H1 (cell line): Measurements from ENCODE around the gene ARSI. TPM values are rescaled to one million over a fixed set of nuclear protein-coding genes. Genes with fewer than 3 reads are reported as not detected.

Experiments
- CTCF ChIA-PET: fragments of 300-600 bp; sonication (Branson Sonifier 250); formaldehyde crosslinking; loops from one replicate; lab custom pipeline; 2021; ENCODE audit not compliant: partially characterized antibody; lab: Charles Lee
- POLR2A ChIA-PET: fragments of 300-600 bp; sonication (Branson Sonifier 250); formaldehyde crosslinking; loops from one replicate; lab custom pipeline; 2021; ENCODE audit warnings: inconsistent platforms; ENCODE audit not compliant: partially characterized antibody; lab: Charles Lee
- DNase-seq, 2 experiments: peaks; one replicate each; pipeline versions ENCODE4 v3.0.0 to v3.0.0-alpha.2; 2010 to 2022; ENCODE audit warnings: low spot score in 2 of 2, low read depth in 1 of 2, mixed read lengths in 1 of 2
- FAIRE-seq: peaks from 2 replicates; lab custom pipeline; 2011; peaks lifted over from hg19 to GRCh38; lab: Jason Lieb, UNC
- H2AFZ ChIP-seq: 2 replicates; pipeline ENCODE4 v1.8.1; 2012; ENCODE audit warnings: low read length, inconsistent platforms
- H2AK5ac ChIP-seq: 2 replicates; pipeline ENCODE4 v1.6.1; 2013; ENCODE audit warnings: low read depth, low read length
- H2BK120ac ChIP-seq: replicated peaks from 2 replicates; pipeline ENCODE3; 2013; ENCODE audit warnings: low read depth, low read length, inconsistent platforms
- H2BK12ac ChIP-seq: 2 replicates; pipeline ENCODE4 v1.6.1; 2013; ENCODE audit warnings: low read depth, low read length
- H2BK15ac ChIP-seq: 2 replicates; pipeline ENCODE4 v1.6.1; 2013; ENCODE audit warnings: low read length
- H2BK20ac ChIP-seq: 2 replicates; pipeline ENCODE4 v1.6.1; 2013; ENCODE audit warnings: low read length
- H2BK5ac ChIP-seq: 2 replicates; pipeline ENCODE4 v1.6.1; 2013; ENCODE audit warnings: low read depth, low read length
- H3K14ac ChIP-seq: 2 replicates; pipeline ENCODE4 v1.6.1; 2013; ENCODE audit warnings: inconsistent platforms; ENCODE audit not compliant: insufficient read length
- H3K18ac ChIP-seq: 2 replicates; pipeline ENCODE4 v1.6.1; 2013; ENCODE audit warnings: low read length; ENCODE audit errors: extremely low read depth
- H3K23ac ChIP-seq: 2 replicates; pipeline ENCODE4 v1.6.1; 2013; ENCODE audit warnings: inconsistent platforms; ENCODE audit not compliant: insufficient read length
- H3K23me2 ChIP-seq: 2 replicates; pipeline ENCODE4 v1.6.1; 2013; ENCODE audit warnings: low read depth, low read length
- H3K27ac ChIP-seq: 2 replicates; pipeline ENCODE4 v1.6.1; 2011; ENCODE audit warnings: low read depth, low read length, inconsistent platforms
- H3K27me3 ChIP-seq, 4 experiments: replicated peaks in 1 of 4; 1 replicate in 1 of 4; 2 replicates in 3 of 4; pipeline versions ENCODE4 v1.6.1 to v1.8.1; 2011 to 2013; ENCODE audit warnings: low read length in 3 of 4, mild to moderate bottlenecking in 3 of 4, inconsistent platforms in 2 of 4, mixed read lengths in 2 of 4, moderate library complexity in 1 of 4; ENCODE audit not compliant: control insufficient read depth in 3 of 4, insufficient read depth in 3 of 4; ENCODE audit errors: extremely low read depth in 1 of 4
- H3K36me3 ChIP-seq, 4 experiments: 2 replicates each; pipeline versions ENCODE4 v1.6.1 to v1.8.1; 2011 to 2013; ENCODE audit warnings: mild to moderate bottlenecking in 4 of 4, low read length in 3 of 4, moderate library complexity in 2 of 4, control low read depth in 1 of 4, inconsistent platforms in 1 of 4; ENCODE audit not compliant: insufficient read depth in 4 of 4, control insufficient read depth in 2 of 4
- H3K4ac ChIP-seq: replicated peaks from 2 replicates; pipeline ENCODE3; 2013; ENCODE audit warnings: low read length, low read depth, mixed read lengths, inconsistent platforms; ENCODE audit not compliant: insufficient read length
- H3K4me1 ChIP-seq, 4 experiments: replicated peaks in 1 of 4; 1 replicate in 1 of 4; 2 replicates in 3 of 4; pipeline versions ENCODE4 v1.6.1 to v1.8.1; 2011 to 2013; ENCODE audit warnings: low read length in 3 of 4, inconsistent platforms in 2 of 4, mixed read lengths in 1 of 4; ENCODE audit not compliant: insufficient read depth in 4 of 4, control insufficient read depth in 3 of 4
- H3K4me2 ChIP-seq, 2 experiments: 2 replicates each; pipeline versions ENCODE4 v1.6.1 to v1.8.1; 2011 to 2013; ENCODE audit warnings: low read depth in 2 of 2, low read length in 2 of 2, control low read depth in 1 of 2, inconsistent platforms in 1 of 2, mild to moderate bottlenecking in 1 of 2; ENCODE audit not compliant: insufficient read depth in 1 of 2
- H3K4me3 ChIP-seq, 4 experiments: fragments of 200-600, 300-600 bp in 1 of 4; sonication (generic), shearing (Covaris generic), sonication (Bioruptor Twin) in 1 of 4; 2 replicates each; pipeline versions ENCODE4 v1.5.1 to v1.8.1; 2011 to 2016; ENCODE audit warnings: low read length in 4 of 4, low read depth in 3 of 4, control low read depth in 2 of 4, inconsistent platforms in 2 of 4, mild to moderate bottlenecking in 2 of 4, mixed read lengths in 1 of 4, moderate library complexity in 1 of 4; ENCODE audit not compliant: insufficient read depth in 2 of 4; ENCODE audit errors: extremely low read depth in 1 of 4
- H3K56ac ChIP-seq: replicated peaks from 2 replicates; pipeline ENCODE3; 2013; ENCODE audit warnings: low read depth, mild to moderate bottlenecking, mixed read lengths, low read length, inconsistent platforms; ENCODE audit not compliant: insufficient read length
- H3K79me1 ChIP-seq: 2 replicates; pipeline ENCODE4 v1.6.1; 2013; ENCODE audit warnings: low read depth, low read length, control low read depth
- H3K79me2 ChIP-seq, 2 experiments: 2 replicates each; pipeline versions ENCODE4 v1.6.1 to v1.8.1; 2012 to 2013; ENCODE audit warnings: low read length in 2 of 2, mild to moderate bottlenecking in 2 of 2, inconsistent platforms in 1 of 2; ENCODE audit not compliant: insufficient read depth in 2 of 2, control insufficient read depth in 1 of 2
- H3K9ac ChIP-seq, 4 experiments: replicated peaks in 1 of 4; 1 replicate in 1 of 4; 2 replicates in 3 of 4; pipeline versions ENCODE4 v1.6.1 to v1.8.1; 2011 to 2013; ENCODE audit warnings: low read depth in 3 of 4, low read length in 3 of 4, control low read depth in 2 of 4, mild to moderate bottlenecking in 2 of 4, moderate library complexity in 2 of 4, inconsistent platforms in 1 of 4; ENCODE audit errors: extremely low read depth in 1 of 4
- H3K9me3 ChIP-seq, 2 experiments: 2 replicates each; pipeline versions ENCODE4 v1.6.1 to v1.8.1; 2012 to 2013; ENCODE audit warnings: mild to moderate bottlenecking in 2 of 2, moderate library complexity in 2 of 2, control low read depth in 1 of 2, inconsistent platforms in 1 of 2, low read depth in 1 of 2, low read length in 1 of 2, mixed read lengths in 1 of 2; ENCODE audit not compliant: insufficient read depth in 2 of 2
- H4K20me1 ChIP-seq, 2 experiments: replicated peaks in 1 of 2; 2 replicates each; pipeline versions ENCODE3 to v1.8.1; 2011 to 2013; ENCODE audit warnings: inconsistent platforms in 2 of 2, low read length in 2 of 2, mild to moderate bottlenecking in 1 of 2; ENCODE audit not compliant: insufficient read depth in 2 of 2, control insufficient read depth in 1 of 2
- H4K5ac ChIP-seq: 2 replicates; pipeline ENCODE4 v1.6.1; 2013; ENCODE audit warnings: low read length, low read depth, mixed read lengths, inconsistent platforms; ENCODE audit not compliant: insufficient read length
- H4K8ac ChIP-seq: 2 replicates; pipeline ENCODE4 v1.8.0; 2013; ENCODE audit warnings: mild to moderate bottlenecking, moderate library complexity, low read length, inconsistent platforms; ENCODE audit not compliant: insufficient read depth; ENCODE audit errors: extremely low read depth
- H4K91ac ChIP-seq: replicated peaks from 2 replicates; pipeline ENCODE3; 2013; ENCODE audit warnings: low read length, mixed read lengths, inconsistent platforms; ENCODE audit not compliant: insufficient read length
- ASH2L ChIP-seq: fragments of 200-600, 300-600 bp; sonication (generic); IDR thresholded peaks from one replicate; pipeline ENCODE4 v1.7.1; 2017; ENCODE audit warnings: low read length
- ATF3 ChIP-seq: IDR thresholded peaks from 2 replicates; pipeline ENCODE4 v1.6.1; 2011; ENCODE audit warnings: low read depth, mild to moderate bottlenecking, low read length; ENCODE audit not compliant: insufficient read depth
- CEBPB ChIP-seq: IDR thresholded peaks from 2 replicates; pipeline ENCODE4 v1.6.1; 2012; ENCODE audit warnings: low read depth, low read length
- CREB1 ChIP-seq: IDR thresholded peaks from 2 replicates; pipeline ENCODE4 v1.6.1; 2012; ENCODE audit warnings: inconsistent platforms
- CTCF ChIP-seq, 3 experiments: IDR thresholded peaks; 1 replicate in 2 of 3; 2 replicates in 1 of 3; pipeline versions ENCODE4 v1.5.1 to v1.6.1; 2011; ENCODE audit warnings: low read length in 3 of 3, mild to moderate bottlenecking in 3 of 3, inconsistent platforms in 2 of 3, low read depth in 1 of 3, moderate library complexity in 1 of 3; ENCODE audit not compliant: insufficient read depth in 1 of 3; ENCODE audit errors: control extremely low read depth in 1 of 3
- EP300 ChIP-seq, 2 experiments: IDR thresholded peaks; 1 replicate in 1 of 2; 2 replicates in 1 of 2; pipeline ENCODE4 v1.6.1; 2011 to 2012; ENCODE audit warnings: low read depth in 2 of 2, low read length in 2 of 2, mild to moderate bottlenecking in 2 of 2, borderline replicate concordance in 1 of 2, inconsistent platforms in 1 of 2, moderate library complexity in 1 of 2
- MAFK ChIP-seq: IDR thresholded peaks from 2 replicates; pipeline ENCODE4 v1.6.1; 2012; ENCODE audit warnings: low read depth, mild to moderate bottlenecking, improper control_type of control experiment, low read length
- MAX ChIP-seq: IDR thresholded peaks from 2 replicates; pipeline ENCODE4 v1.6.1; 2012; ENCODE audit warnings: inconsistent platforms
- POLR2A ChIP-seq, 2 experiments: IDR thresholded peaks; 1 replicate in 1 of 2; 2 replicates in 1 of 2; pipeline ENCODE4 v1.6.1; 2011; ENCODE audit warnings: low read depth in 2 of 2, low read length in 2 of 2, mild to moderate bottlenecking in 2 of 2; ENCODE audit errors: control extremely low read depth in 1 of 2
- RBBP5 ChIP-seq: IDR thresholded peaks from 2 replicates; pipeline ENCODE4 v1.7.1; 2012; ENCODE audit warnings: low read depth, mild to moderate bottlenecking, inconsistent platforms, low read length, moderate library complexity, borderline replicate concordance
- RXRA ChIP-seq: IDR thresholded peaks from 2 replicates; pipeline ENCODE4 v1.6.1; 2011; ENCODE audit warnings: low read depth, mild to moderate bottlenecking, low read length, moderate library complexity; ENCODE audit not compliant: insufficient read depth
- SRF ChIP-seq: IDR thresholded peaks from 2 replicates; pipeline ENCODE4 v1.6.1; 2011; ENCODE audit warnings: mild to moderate bottlenecking, low read depth, low read length, moderate library complexity
- WGBS, 2 experiments: shearing (Covaris generic) in 1 of 2; methylation state at CpG; one replicate each; pipeline versions ENCODE4 v1.1.6 to v1.1.7; 2013 to 2015; ENCODE audit warnings: low lambda C conversion rate in 2 of 2, mixed read lengths in 2 of 2, inconsistent platforms in 1 of 2, low coverage in 1 of 2, missing lambda C conversion rate in 1 of 2; ENCODE audit not compliant: insufficient replicate concordance in 2 of 2, insufficient coverage in 1 of 2, insufficient read length in 1 of 2; ENCODE audit errors: extremely low coverage in 1 of 2, missing lambda C conversion rate in 1 of 2; 5-methylcytosine and 5-hydroxymethylcytosine counted together
- polyA plus RNA-seq, 7 experiments: library from polyadenylated mRNA; depleted of rRNA in 3 of 7; stranded (reverse) in 5 of 7; unstranded in 2 of 7; fragments of >200 nt in 5 of 7; fragments of 200-250 nt in 2 of 7; gene quantifications; 1 replicate in 5 of 7; 2 replicates in 1 of 7; 4 replicates in 1 of 7; pipeline versions ENCODE4 v1.2.1 to v1.2.3, GENCODE V29; 2011 to 2013; ENCODE audit warnings: missing spikeins in 2 of 7, mixed read lengths in 2 of 7
- total RNA-seq: library from RNA; stranded (reverse); fragmentation: NEBNext Ultra II Directional; extraction: Animal tissue kit (Norgen Biotek cat#: 25700); gene quantifications from 2 replicates; pipeline ENCODE4 v1.2.1, GENCODE V29; 2021

The ARSI gene
- total and polyA plus RNA-seq, 2 of the 8 experiments (the other 6 are each of a cell fraction or from before 2014, with no cell fraction given): 4.5 to 6.7 TPM

GRCh38 chr5:150247726-150248125 lies 55.0 kb downstream of the ARSI start:
- no peak overlapping the region for H2BK5ac ChIP-seq
- TF ChIP-seq POLR2A (IDR thresholded peaks at IDR 0.05; ENCODE audit: control extremely low read depth in 1 of 2, low read depth in 2 of 2, low read length in 2 of 2) (no peak), ATF3 (no peak), MAX (no peak), CTCF (IDR thresholded peaks at IDR 0.05; ENCODE audit: control extremely low read depth in 1 of 3, insufficient read depth in 1 of 3, low read depth in 1 of 3, low read length in 3 of 3) (no peak), EP300 (IDR thresholded peaks at IDR 0.05; ENCODE audit: borderline replicate concordance in 1 of 2, low read depth in 2 of 2, low read length in 2 of 2) (no peak), RXRA (no peak), MAFK (no peak), SRF (no peak), ASH2L (no peak), CREB1 (no peak), RBBP5 (no peak), CEBPB (no peak)

More at GRCh38 chr5:150247726-150248125, 55.0 kb downstream of the ARSI start:
- Histone ChIP-seq H2AK5ac (no peak overlapping the region), H3K18ac (no peak overlapping the region), H3K9ac (no peak overlapping the region), H2BK120ac (no peak overlapping the region), H3K27ac (no peak overlapping the region), H3K9me3 (no peaks in the 10 kb centered on the region), H2BK12ac (no peak overlapping the region), H4K8ac (peak overlapping the region; percentile 14; the same call in 1 of the 2 replicates), H2AFZ (no peak overlapping the region), H3K4me1 (no peaks in the 10 kb centered on the region), H3K27me3 (no peaks in the 10 kb centered on the region), H3K23me2 (no peaks in the 10 kb centered on the region), H3K14ac (no peak overlapping the region), H3K23ac (no peak overlapping the region), H3K79me2 (no peaks in the 10 kb centered on the region), H3K79me1 (no peaks in the 10 kb centered on the region), H4K20me1 (no peaks in the 10 kb centered on the region), H3K4me3 (no peak overlapping the region), H3K4ac (no peak overlapping the region), H4K91ac (no peak overlapping the region), H2BK15ac (no peak overlapping the region), H4K5ac (no peak overlapping the region), H3K4me2 (no peak overlapping the region), H3K56ac (no peak overlapping the region), H3K36me3 (no peaks in the 10 kb centered on the region), H2BK20ac (no peak overlapping the region)
- ChIA-PET CTCF (interaction anchor here (0.6 to 2.6 kb wide), 10 partner anchors 14 to 105 kb away, joined by 3 to 10 read pairs (median 4); no protein-coding TSS in a partner anchor), POLR2A (no interaction called here)
- DNase-seq (no peak), FAIRE-seq (no peak)
- WGBS, 2 experiments: 85% methylated on average over 9 of the region's 9 CpGs; no CpG with 5 or more reads in 1 of the 2 experiments
